Measurements from ENCODE around the gene PLEKHG4. TPM values are rescaled to one million over a fixed set of nuclear protein-coding genes. Genes with fewer than 3 reads are reported as not detected.
A peak's percentile ranks its signal among the peaks of the same experiment; 100 is the strongest.

Gene PLEKHG4
- total RNA-seq, 2 donors from 2014 or later = 13.1 to 14.7 TPM

DNA sequence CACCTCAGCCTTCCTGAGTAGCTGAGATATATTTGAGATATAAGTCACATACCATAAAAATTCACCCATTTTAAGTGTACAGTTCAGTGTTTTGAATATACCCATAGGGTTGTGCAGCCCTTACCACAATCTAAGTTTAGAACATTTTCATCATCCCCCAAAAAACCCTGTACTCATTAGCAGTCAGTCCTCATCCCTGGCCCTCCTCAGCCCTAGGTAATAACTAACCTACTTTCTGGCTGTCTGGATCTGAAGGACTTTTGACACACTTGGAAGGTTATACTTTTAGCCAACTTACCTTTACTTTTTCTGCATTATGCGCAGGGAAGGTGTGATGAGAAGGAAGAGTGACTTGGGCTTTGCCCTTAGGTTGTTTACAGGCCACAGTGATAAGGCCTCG lies 4.0 kb upstream of the PLEKHG4 start:
- H3K4me1 ChIP-seq = no peaks in the 10 kb centered on the region
- no peaks in the 10 kb centered on the region for H3K9me3 ChIP-seq
- DNase-seq = no peak
- no peaks in the 10 kb centered on the region for H3K27me3 ChIP-seq
- intact Hi-C loops (cut with DNase I) = no loop called here
- no peak overlapping the region for H3K27ac ChIP-seq
- no peak overlapping the region for H3K4me3 ChIP-seq
- no peak for TF ChIP-seq CTCF (IDR thresholded peaks at IDR 0.05)
- H3K9ac ChIP-seq (ENCODE audit: low read depth in 2 of 2, low read length in 2 of 2) = no peak overlapping the region
- no peaks in the 10 kb centered on the region for H3K36me3 ChIP-seq

- H3K27ac ChIP-seq = peak overlapping the region; percentile 48
Measured at GRCh38 chr16:67277294-67277998, 1.9 kb upstream of the PLEKHG4 start.

GRCh38 chr16:67277999-67278772 lies 1.1 kb upstream of the PLEKHG4 start:
- Histone ChIP-seq H3K36me3 (no peaks in the 10 kb centered on the region), H3K4me1 (no peaks in the 10 kb centered on the region), H3K9ac (ENCODE audit: low read depth in 2 of 2, low read length in 2 of 2) (peak overlapping the region; percentile 81 to 84), H3K9me3 (no peaks in the 10 kb centered on the region), H3K4me3 (peak overlapping the region; percentile 63), H3K27me3 (no peaks in the 10 kb centered on the region), H3K27ac (peak overlapping the region; percentile 48)
- peak; percentile 26 for DNase-seq
- no peak for TF ChIP-seq CTCF (IDR thresholded peaks at IDR 0.05)
- intact Hi-C loops (cut with DNase I) = no loop called here

More at GRCh38 chr16:67277294-67277998, 1.9 kb upstream of the PLEKHG4 start:
- H3K27me3 ChIP-seq = no peaks in the 10 kb centered on the region
- H3K9me3 ChIP-seq = no peaks in the 10 kb centered on the region
- DNase-seq = peak; percentile 36
- intact Hi-C loops (cut with DNase I) = no loop called here
- no peaks in the 10 kb centered on the region for H3K4me1 ChIP-seq
- H3K4me3 ChIP-seq = no peak overlapping the region
- no peaks in the 10 kb centered on the region for H3K36me3 ChIP-seq
- TF ChIP-seq CTCF (IDR thresholded peaks at IDR 0.05) = no peak
- H3K9ac ChIP-seq (ENCODE audit: low read depth in 2 of 2, low read length in 2 of 2) = peak overlapping the region; percentile 16 to 34

- intact Hi-C loops (cut with DNase I) = no loop called here
- peak overlapping the region; percentile 48 for H3K27ac ChIP-seq
Measured at GRCh38 chr16:67278773-67279295, 498 bp upstream of the PLEKHG4 start.

More at GRCh38 chr16:67278773-67279295, 498 bp upstream of the PLEKHG4 start:
- no peaks in the 10 kb centered on the region for H3K27me3 ChIP-seq
- peak; percentile 23 for TF ChIP-seq CTCF (IDR thresholded peaks at IDR 0.05)
- peak overlapping the region; percentile 63 for H3K4me3 ChIP-seq
- H3K36me3 ChIP-seq = no peaks in the 10 kb centered on the region
- peak; percentile 51 for DNase-seq
- peak overlapping the region; percentile 81 to 84 for H3K9ac ChIP-seq (ENCODE audit: low read depth in 2 of 2, low read length in 2 of 2)
- no peaks in the 10 kb centered on the region for H3K4me1 ChIP-seq
- no peaks in the 10 kb centered on the region for H3K9me3 ChIP-seq

Data from colonic mucosa (tissue), 4 donors.